Endothelial cell of umbilical vein (primary cell): ENCODE results near the gene FILIP1L.

Experiments used
- CTCF ChIP-seq, 2 donors: IDR thresholded peaks; 1 replicate in 1 of 2; 2 replicates in 1 of 2; pipeline ENCODE4 v1.5.1; 2011; ENCODE audit warnings: low read length in 2 of 2, mild to moderate bottlenecking in 2 of 2, moderate library complexity in 2 of 2, control low read depth in 1 of 2, inconsistent platforms in 1 of 2, low read depth in 1 of 2; ENCODE audit not compliant: insufficient read depth in 1 of 2; ENCODE audit errors: extremely low read depth in 1 of 2
- EZH2 ChIP-seq: IDR thresholded peaks from 2 replicates; pipeline ENCODE4 v1.6.1; 2012; ENCODE audit warnings: borderline replicate concordance, low read depth, mild to moderate bottlenecking, moderate library complexity, low read length, inconsistent platforms; ENCODE audit not compliant: severe bottlenecking
- GATA2 ChIP-seq: IDR thresholded peaks from 2 replicates; pipeline ENCODE4 v1.7.0; 2011; ENCODE audit warnings: low read depth, mild to moderate bottlenecking, moderate library complexity, mixed read lengths, low read length; ENCODE audit not compliant: insufficient read length, insufficient read depth
- JUN ChIP-seq: IDR thresholded peaks from 2 replicates; pipeline ENCODE4 v1.6.1; 2011; ENCODE audit warnings: borderline replicate concordance, low read depth; ENCODE audit not compliant: insufficient read length, insufficient read depth
- MAX ChIP-seq: IDR thresholded peaks from 2 replicates; pipeline ENCODE4 v1.6.1; 2011; ENCODE audit not compliant: insufficient read depth, insufficient read length
- MYC ChIP-seq: IDR thresholded peaks from one replicate; pipeline ENCODE4 v1.6.1; 2011; ENCODE audit warnings: mild to moderate bottlenecking, low read depth, low read length
- POLR2A ChIP-seq: IDR thresholded peaks from 2 replicates; pipeline ENCODE4 v1.6.1; 2012; ENCODE audit warnings: low read depth, mild to moderate bottlenecking, control low read depth, low read length
- POLR2AphosphoS5 ChIP-seq: IDR thresholded peaks from 2 replicates; pipeline ENCODE4 v1.6.1; 2012; ENCODE audit warnings: low read depth, mild to moderate bottlenecking, control low read depth, low read length, moderate library complexity; ENCODE audit not compliant: insufficient read depth

- no peak for TF ChIP-seq CTCF (IDR thresholded peaks at IDR 0.05; ENCODE audit: extremely low read depth in 1 of 2, insufficient read depth in 1 of 2, low read depth in 1 of 2, low read length in 2 of 2)
- TF ChIP-seq POLR2AphosphoS5, result no peak
- no peak for TF ChIP-seq POLR2A
- no peak for TF ChIP-seq MAX
- no peak for TF ChIP-seq EZH2
- no peak for TF ChIP-seq MYC
- TF ChIP-seq JUN, result no peak
- TF ChIP-seq GATA2, result no peak
Measured at GRCh38 chr3:99939876-99940275, 174.4 kb downstream of the FILIP1L start.
